Measurements from ENCODE around the gene DTNBP1. TPM values are rescaled to one million over a fixed set of nuclear protein-coding genes. Genes with fewer than 3 reads are reported as not detected.
"Not testable (repeated sequence)": the region's sequence is repeated elsewhere in the genome, so short reads cannot be mapped to it uniquely, and the experiment has no call there.

DTNBP1 gene
- total RNA-seq, 1 donor from 2014 or later: 27.0 TPM

GRCh38 chr6:15547400-15547799 lies 115.4 kb downstream of the DTNBP1 start:
- no peak for ATAC-seq
- intact Hi-C loops (cut with micrococcal nuclease): no loop called here
- DNase-seq: no peak

GRCh38 chr6:15546591-15546990 lies 116.2 kb downstream of the DTNBP1 start:
- ATAC-seq (no peak), DNase-seq (no peak)
- intact Hi-C loops (cut with micrococcal nuclease): no loop called here

GRCh38 chr6:15544321-15544900 lies 118.4 kb downstream of the DTNBP1 start:
- intact Hi-C loops (cut with micrococcal nuclease): no loop called here
- ATAC-seq (peak; percentile 28), DNase-seq (no peak)

GRCh38 chr6:15543332-15543917 lies 119.4 kb downstream of the DTNBP1 start:
- intact Hi-C loops (cut with micrococcal nuclease); DNase-seq; ATAC-seq: not testable (repeated sequence)

- intact Hi-C loops (cut with micrococcal nuclease): no loop called here
- no peak for DNase-seq
Observed at GRCh38 chr6:15539722-15540270, 123.0 kb downstream of the DTNBP1 start.

GRCh38 chr6:15538766-15539495 lies 123.9 kb downstream of the DTNBP1 start:
- intact Hi-C loops (cut with micrococcal nuclease): no loop called here
- ATAC-seq (no peak), DNase-seq (no peak)

More at GRCh38 chr6:15539722-15540270, 123.0 kb downstream of the DTNBP1 start:
- ATAC-seq: no peak

GRCh38 chr6:15538106-15538505 lies 124.7 kb downstream of the DTNBP1 start:
- intact Hi-C loops (cut with micrococcal nuclease): no loop called here
- DNase-seq (no peak), ATAC-seq (no peak)

- intact Hi-C loops (cut with micrococcal nuclease): no loop called here
- DNase-seq (no peak), ATAC-seq (peak; percentile 55)
Observed at GRCh38 chr6:15536198-15536955, 126.5 kb downstream of the DTNBP1 start.

- ATAC-seq (peak; percentile 16), DNase-seq (no peak)
- intact Hi-C loops (cut with micrococcal nuclease): no loop called here
Observed at GRCh38 chr6:15535495-15536197, 127.2 kb downstream of the DTNBP1 start.

- ATAC-seq (no peak), DNase-seq (no peak)
- intact Hi-C loops (cut with micrococcal nuclease): no loop called here
Observed at GRCh38 chr6:15534974-15535373, 127.9 kb downstream of the DTNBP1 start.

GRCh38 chr6:15533379-15534026 lies 129.3 kb downstream of the DTNBP1 start:
- ATAC-seq (no peak), DNase-seq (no peak)
- intact Hi-C loops (cut with micrococcal nuclease): no loop called here

GRCh38 chr6:15531973-15532372 lies 130.9 kb downstream of the DTNBP1 start:
- intact Hi-C loops (cut with micrococcal nuclease): no loop called here
- ATAC-seq (no peak), DNase-seq (no peak)

- intact Hi-C loops (cut with micrococcal nuclease): no loop called here
- DNase-seq (no peak), ATAC-seq (no peak)
Observed at GRCh38 chr6:15530411-15530810, 132.4 kb downstream of the DTNBP1 start.

GRCh38 chr6:15528870-15529269 lies 134.0 kb downstream of the DTNBP1 start:
- ATAC-seq: no peak

GRCh38 chr6:15527838-15528617 lies 134.8 kb downstream of the DTNBP1 start:
- intact Hi-C loops (cut with micrococcal nuclease): no loop called here
- DNase-seq: no peak
- no peak for ATAC-seq

More at GRCh38 chr6:15528870-15529269, 134.0 kb downstream of the DTNBP1 start:
- intact Hi-C loops (cut with micrococcal nuclease): no loop called here
- DNase-seq: no peak

GRCh38 chr6:15526212-15526701 lies 136.6 kb downstream of the DTNBP1 start:
- peak; percentile 26 for ATAC-seq
- DNase-seq: no peak
- intact Hi-C loops (cut with micrococcal nuclease): no loop called here

GRCh38 chr6:15524861-15525401 lies 137.9 kb downstream of the DTNBP1 start:
- intact Hi-C loops (cut with micrococcal nuclease): no loop called here
- ATAC-seq: no peak
- DNase-seq: no peak
